Testis (tissue), 3 donors: ENCODE data around the gene RCC2. TPM values are rescaled to one million over a fixed set of nuclear protein-coding genes. Genes with fewer than 3 reads are reported as not detected.
"Not testable (repeated sequence)": the region's sequence is repeated elsewhere in the genome, so short reads cannot be mapped to it uniquely, and the experiment has no call there.

Source experiments
- DNase-seq: peaks from one replicate; pipeline ENCODE4 v3.0.0-alpha.2; 2019
- H3K27ac ChIP-seq, 2 donors: fragments of 200-600 bp; sonication (generic); one replicate each; pipeline ENCODE4 v1.5.1; 2019
- H3K27me3 ChIP-seq: fragments of 200-600 bp; sonication (generic); one replicate; pipeline ENCODE4 v1.5.1; 2019
- H3K36me3 ChIP-seq: fragments of 200-600 bp; sonication (generic); one replicate; pipeline ENCODE4 v1.5.1; 2017; ENCODE audit warnings: low read depth; ENCODE audit errors: missing control alignments
- H3K4me1 ChIP-seq: fragments of 200-600 bp; sonication (generic); one replicate; pipeline ENCODE4 v1.5.1; 2019
- H3K4me3 ChIP-seq, 2 donors: fragments of 200-600 bp; sonication (generic); one replicate each; pipeline ENCODE4 v1.5.1; 2017 to 2019
- H3K9me3 ChIP-seq: fragments of 200-600 bp; sonication (generic); one replicate; pipeline ENCODE4 v1.5.1; 2017
- CTCF ChIP-seq, 3 experiments: fragments of 450-650 bp in 2 of 3; fragments of 200-600 bp in 1 of 3; sonication (generic) in 1 of 3; IDR thresholded peaks; one replicate each; pipeline ENCODE4 v1.5.1; 2016 to 2019; ENCODE audit warnings: antibody characterized with exemption in 3 of 3, mild to moderate bottlenecking in 2 of 3, moderate library complexity in 1 of 3
- POLR2A ChIP-seq: fragments of 450-650 bp; IDR thresholded peaks from one replicate; pipeline ENCODE4 v1.6.1; 2017; ENCODE audit warnings: antibody characterized with exemption, mild to moderate bottlenecking, moderate library complexity
- WGBS, 2 donors: methylation state at CpG; one replicate each; pipeline ENCODE4 v1.1.5; 2018; 5-methylcytosine and 5-hydroxymethylcytosine counted together
- intact Hi-C: fragments of 100-400 bp; cut with DNase I; formaldehyde crosslinking; loops from one replicate; pipeline ENCODE4 v1.15.1; 2023; ENCODE audit warnings: low total_unique reads
- polyA plus RNA-seq: library from polyadenylated mRNA; stranded (reverse); fragments of 350-450 nt; fragmentation: Illumina TruSeq; extraction: RNeasy Lipid Tissue Mini Kit (QIAGEN cat#74804); gene quantifications from one replicate; pipeline ENCODE4 v1.2.3, GENCODE V29; 2014; ENCODE audit warnings: low read depth, low replicate concordance; ENCODE audit not compliant: insufficient read depth
- total RNA-seq, 2 donors: library from RNA; depleted of rRNA; stranded (reverse); fragments of >200 nt; gene quantifications; one replicate each; pipeline ENCODE4 v1.2.3, GENCODE V29; 2016

The RCC2 gene
- total and polyA plus RNA-seq, 3 donors from 2014 or later, result 42.2 to 60.2 (median 55.0) TPM

- Histone ChIP-seq H3K4me3 (no peak overlapping the region), H3K27ac (no peak overlapping the region), H3K36me3 (no peaks in the 10 kb centered on the region), H3K27me3 (no peaks in the 10 kb centered on the region), H3K9me3 (no peaks in the 10 kb centered on the region), H3K4me1 (no peaks in the 10 kb centered on the region)
- 48 to 50% methylated on average over 1 to 3 of the region's 3 CpGs for WGBS, 2 donors
- intact Hi-C loops, result no loop called here
- DNase-seq, result peak; percentile 46
- TF ChIP-seq CTCF (IDR thresholded peaks at IDR 0.05), result no peak
- TF ChIP-seq POLR2A, result no peak
Observed at GRCh38 chr1:17475752-17476151, 36.3 kb upstream of the RCC2 start.

GRCh38 chr1:17474836-17475555 is 35.5 kb upstream of the RCC2 start:
- DNase-seq, H3K36me3 ChIP-seq, H3K4me1 ChIP-seq, H3K4me3 ChIP-seq, H3K27me3 ChIP-seq, intact Hi-C loops, H3K9me3 ChIP-seq, H3K27ac ChIP-seq: not testable (repeated sequence)
- 87 to 94% methylated on average over 20 of the region's 20 CpGs for WGBS, 2 donors

DNA sequence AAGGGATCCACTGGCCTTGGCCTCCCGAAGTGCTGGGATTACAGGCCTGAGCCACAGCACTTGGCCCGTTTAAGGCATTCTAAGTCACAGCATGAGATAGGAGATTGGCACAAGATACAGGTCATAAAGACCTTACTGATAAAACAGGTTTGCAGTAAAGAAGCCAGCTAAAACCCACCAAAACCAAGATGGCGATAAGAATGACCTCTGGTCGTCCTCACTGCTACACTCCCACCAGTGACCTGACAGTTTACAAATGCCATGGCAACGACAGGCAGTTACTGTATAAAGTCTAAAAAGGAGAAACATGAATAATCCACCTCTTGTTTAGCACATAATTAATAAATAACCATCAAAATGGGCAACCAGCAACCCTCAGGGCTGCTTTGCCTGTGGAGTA is 33.3 kb upstream of the RCC2 start:
- H3K27me3 ChIP-seq, result no peaks in the 10 kb centered on the region
- intact Hi-C loops, result no loop called here
- TF ChIP-seq CTCF (IDR thresholded peaks at IDR 0.05) (no peak), POLR2A (no peak)
- no peak overlapping the region for H3K27ac ChIP-seq
- 62 to 76% methylated on average over 5 of the region's 5 CpGs for WGBS, 2 donors
- no peak for DNase-seq
- H3K4me1 ChIP-seq, result no peaks in the 10 kb centered on the region
- H3K4me3 ChIP-seq, result no peak overlapping the region
- no peaks in the 10 kb centered on the region for H3K9me3 ChIP-seq
- H3K36me3 ChIP-seq, result no peaks in the 10 kb centered on the region

DNA sequence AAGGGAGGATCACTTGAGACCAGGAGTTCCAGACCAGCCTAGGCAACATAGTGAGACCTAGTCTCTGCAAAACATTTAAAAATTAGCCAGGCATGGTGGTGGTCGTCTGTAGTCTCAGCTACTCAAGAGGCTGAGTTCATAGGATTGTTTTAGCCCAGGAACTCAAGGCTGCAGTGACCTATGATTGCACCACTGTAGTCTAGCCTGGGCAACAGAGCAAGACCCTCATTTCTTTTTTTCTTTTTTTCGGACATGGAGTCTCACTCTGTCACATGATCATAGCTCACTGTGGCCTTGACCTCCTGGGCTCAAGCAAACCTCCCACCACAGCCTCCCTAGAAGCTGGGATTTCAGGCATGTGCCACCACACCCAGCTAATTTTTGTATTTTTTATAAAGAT is 31.9 kb upstream of the RCC2 start:
- no peaks in the 10 kb centered on the region for H3K9me3 ChIP-seq
- H3K27ac ChIP-seq, result no peak overlapping the region
- no peak for DNase-seq
- WGBS, 2 donors, result 79 to 85% methylated on average over 2 of the region's 2 CpGs
- intact Hi-C loops, result no loop called here
- H3K4me3 ChIP-seq, result no peak overlapping the region
- H3K36me3 ChIP-seq, result no peaks in the 10 kb centered on the region
- H3K27me3 ChIP-seq, result no peaks in the 10 kb centered on the region
- no peak for TF ChIP-seq POLR2A
- no peak for TF ChIP-seq CTCF (IDR thresholded peaks at IDR 0.05)
- H3K4me1 ChIP-seq, result no peaks in the 10 kb centered on the region

- Histone ChIP-seq H3K4me1 (no peaks in the 10 kb centered on the region), H3K27ac (no peak overlapping the region), H3K27me3 (no peaks in the 10 kb centered on the region), H3K36me3 (no peaks in the 10 kb centered on the region), H3K4me3 (no peak overlapping the region), H3K9me3 (no peaks in the 10 kb centered on the region)
- intact Hi-C loops, result no loop called here
- DNase-seq, result no peak
- WGBS, 2 donors, result 61 to 69% methylated on average over 11 of the region's 11 CpGs
- no peak for TF ChIP-seq POLR2A
- TF ChIP-seq CTCF (IDR thresholded peaks at IDR 0.05), result no peak
Observed at GRCh38 chr1:17470021-17470799, 30.7 kb upstream of the RCC2 start.

DNA sequence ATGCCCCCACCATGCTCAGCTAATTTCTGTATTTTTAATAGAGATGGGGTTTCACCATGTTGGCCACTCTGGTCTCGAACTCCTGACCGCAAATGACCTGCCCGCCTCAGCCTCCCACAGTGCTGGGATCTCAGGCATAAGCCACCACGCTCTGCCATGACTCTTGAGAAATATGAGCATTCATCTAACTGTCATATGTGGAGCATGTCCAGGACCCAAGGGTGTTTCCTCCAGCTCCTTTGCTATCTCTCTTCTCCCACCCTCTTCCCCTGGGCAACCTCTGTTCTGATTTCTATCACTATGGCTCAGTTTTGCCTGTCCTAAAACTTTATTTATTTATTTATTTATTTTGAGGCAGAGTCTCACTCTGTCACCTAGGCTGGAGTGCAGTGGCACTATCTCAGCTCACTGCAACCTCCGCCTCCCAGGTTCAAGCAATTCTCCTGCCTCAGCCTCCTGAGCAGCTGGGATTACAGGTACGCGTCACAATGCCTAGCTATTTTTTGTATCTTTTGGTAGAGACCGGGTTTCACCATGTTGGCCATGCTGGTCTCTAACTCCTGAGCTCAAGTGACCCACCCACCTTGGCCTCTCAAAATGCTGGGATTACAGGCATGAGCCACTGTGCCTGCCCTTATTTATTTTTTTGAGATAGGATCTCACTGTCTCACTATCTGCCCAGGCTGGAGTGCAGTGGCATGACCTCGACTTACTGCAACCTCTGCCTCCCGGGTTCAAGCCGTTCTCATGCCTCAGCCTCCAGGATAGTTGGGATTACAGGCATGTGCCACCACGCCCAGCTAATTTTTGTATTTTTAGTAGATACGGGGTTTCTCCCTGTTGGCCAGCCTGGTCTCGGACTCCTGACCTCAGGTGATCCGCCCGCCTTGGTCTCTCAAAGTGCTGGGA is 29.1 kb upstream of the RCC2 start:
- H3K36me3 ChIP-seq, H3K27ac ChIP-seq, H3K9me3 ChIP-seq, H3K27me3 ChIP-seq, H3K4me1 ChIP-seq, H3K4me3 ChIP-seq, DNase-seq, intact Hi-C loops: not testable (repeated sequence)
- 82 to 94% methylated on average over 16 of the region's 16 CpGs for WGBS, 2 donors
